Mesodermal cell (in vitro differentiated cells): ENCODE data around the gene ITPRIP.

Source experiments
- H3K27ac ChIP-seq: 2 replicates; pipeline ENCODE4 v1.7.0; 2013; ENCODE audit warnings: mild to moderate bottlenecking, low read depth, low read length, moderate library complexity; ENCODE audit not compliant: severe bottlenecking
- H3K36me3 ChIP-seq: 2 replicates; pipeline ENCODE4 v1.7.1; 2013; ENCODE audit warnings: mild to moderate bottlenecking, low read length, moderate library complexity; ENCODE audit not compliant: control insufficient read depth, insufficient read depth
- H3K4me1 ChIP-seq: one replicate; pipeline ENCODE4 v1.7.1; 2013; ENCODE audit warnings: mild to moderate bottlenecking, low read length; ENCODE audit not compliant: insufficient read depth, control insufficient read depth, poor library complexity, severe bottlenecking
- H3K4me3 ChIP-seq: 2 replicates; pipeline ENCODE4 v1.7.0; 2013; ENCODE audit warnings: low read length, control low read depth, mild to moderate bottlenecking; ENCODE audit not compliant: insufficient read depth, poor library complexity, severe bottlenecking; ENCODE audit errors: extremely low read depth
- H3K9me3 ChIP-seq: 2 replicates; pipeline ENCODE4 v1.7.1; 2013; ENCODE audit warnings: mild to moderate bottlenecking, low read length, moderate library complexity; ENCODE audit not compliant: control insufficient read depth
- WGBS, 2 experiments: methylation state at CpG; one replicate each; pipeline ENCODE4 v1.1.5; 2013; ENCODE audit warnings: missing lambda C conversion rate in 2 of 2; ENCODE audit not compliant: insufficient coverage in 2 of 2; 5-methylcytosine and 5-hydroxymethylcytosine counted together

The ITPRIP gene

DNA sequence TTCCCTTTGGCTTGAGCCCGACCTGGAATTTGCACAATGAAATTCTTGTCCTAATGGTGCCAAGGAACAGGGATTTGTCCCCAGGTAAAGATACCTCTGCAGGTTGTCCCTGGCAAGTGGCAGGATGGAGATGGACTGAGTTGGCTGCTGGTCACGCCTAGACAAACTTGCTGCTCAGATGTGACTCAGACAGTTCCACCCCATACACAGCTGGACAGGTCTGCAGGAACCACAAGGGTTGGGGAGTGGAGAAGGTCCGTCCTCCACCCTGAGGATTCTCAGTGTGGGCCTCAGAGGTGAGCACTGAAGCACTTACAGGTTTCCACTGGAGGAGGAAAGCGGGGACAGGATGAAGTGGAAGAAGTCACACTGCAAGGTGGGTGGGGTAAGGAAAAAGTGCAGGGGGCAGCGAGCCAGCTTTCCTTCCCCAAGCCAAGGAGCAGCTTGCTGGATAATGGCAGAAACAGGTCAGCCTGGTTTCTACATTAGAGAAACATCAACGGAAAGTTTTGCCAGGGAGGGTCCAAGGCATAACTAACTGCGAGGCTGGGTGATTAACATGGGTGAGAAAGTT lies 20.5 kb downstream of the ITPRIP start:
- Histone ChIP-seq H3K36me3 (peaks cover 76% of the 10 kb centered on the region), H3K4me1 (peaks cover 32% of the 10 kb centered on the region), H3K4me3 (no peak overlapping the region), H3K27ac (no peak overlapping the region), H3K9me3 (no peaks in the 10 kb centered on the region)
- WGBS, 2 experiments: 85 to 90% methylated on average over 6 of the region's 7 CpGs

- Histone ChIP-seq H3K4me1 (peaks cover 30% of the 10 kb centered on the region), H3K36me3 (peaks cover 80% of the 10 kb centered on the region), H3K9me3 (no peaks in the 10 kb centered on the region), H3K4me3 (no peak overlapping the region), H3K27ac (no peak overlapping the region)
- WGBS, 2 experiments: 41 to 49% methylated on average over 4 to 5 of the region's 6 CpGs
These were observed 21.0 kb downstream of the ITPRIP start for GRCh38 chr10:104317269-104317710.

DNA sequence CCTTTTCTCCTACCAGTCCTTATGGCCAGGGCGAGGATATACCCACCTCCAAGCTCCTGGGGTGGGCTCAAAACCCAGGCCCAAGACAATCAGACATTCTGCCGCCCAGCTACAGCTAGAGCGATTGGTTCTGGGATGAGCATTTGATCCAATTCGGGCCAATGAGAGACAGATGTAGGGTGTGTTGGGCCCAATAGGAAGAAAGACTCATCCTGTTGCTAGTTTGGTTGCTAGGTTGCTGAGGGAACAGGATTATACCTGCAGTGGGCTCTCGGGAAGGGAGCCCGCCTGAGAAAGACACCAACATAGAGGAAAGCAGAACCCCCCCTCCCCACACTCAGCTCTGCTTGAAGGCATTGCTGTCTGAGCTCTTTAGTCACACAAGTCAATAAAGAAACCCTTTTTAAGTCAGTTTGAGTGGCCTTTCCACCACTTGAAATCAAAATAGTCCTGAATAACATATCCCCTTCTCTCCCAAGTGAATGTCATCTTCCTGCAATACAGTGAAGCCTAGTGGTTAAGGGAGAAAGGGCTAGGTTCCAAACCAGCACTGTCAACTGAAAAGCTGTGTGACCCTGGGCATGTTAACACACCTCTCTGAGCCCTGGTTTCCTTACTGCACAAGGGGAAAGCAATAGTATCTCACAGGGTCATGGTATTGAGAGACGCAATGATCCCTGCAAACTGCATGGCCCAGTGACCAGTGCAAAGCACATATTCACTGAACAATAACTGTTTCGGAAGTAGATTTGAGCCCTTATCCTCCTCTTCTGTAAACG lies 21.8 kb downstream of the ITPRIP start:
- Histone ChIP-seq H3K36me3 (peaks cover 80% of the 10 kb centered on the region), H3K4me1 (peaks cover 24% of the 10 kb centered on the region), H3K4me3 (no peak overlapping the region), H3K9me3 (no peaks in the 10 kb centered on the region), H3K27ac (no peak overlapping the region)
- 96 to 97% methylated on average over 7 to 8 of the region's 9 CpGs for WGBS, 2 experiments

DNA sequence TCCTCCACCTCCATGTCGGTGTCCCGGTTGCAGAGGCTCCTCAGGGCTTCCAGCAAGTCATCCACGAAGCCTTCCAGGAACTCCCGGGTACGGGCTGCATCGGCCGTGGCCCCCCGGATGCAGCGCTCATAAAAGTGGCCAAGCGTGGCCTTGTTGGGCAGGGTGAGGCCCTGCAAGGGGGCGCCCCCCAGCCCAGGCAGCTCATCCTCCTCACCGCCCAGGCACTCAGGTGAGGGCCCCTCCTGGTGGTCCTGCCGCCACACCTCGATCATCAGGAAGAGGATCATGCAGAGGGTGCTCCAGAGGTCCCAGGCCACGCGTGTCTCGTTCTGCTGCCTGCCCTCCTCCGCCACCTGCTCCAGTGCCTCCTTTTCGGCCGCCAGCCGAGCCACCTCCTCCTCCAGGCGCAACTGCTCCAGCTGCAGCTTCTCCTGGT lies 22.8 kb downstream of the ITPRIP start:
- Histone ChIP-seq H3K4me1 (peaks cover 19% of the 10 kb centered on the region), H3K9me3 (no peaks in the 10 kb centered on the region), H3K4me3 (no peak overlapping the region), H3K27ac (no peak overlapping the region), H3K36me3 (peaks cover 81% of the 10 kb centered on the region)
- 96 to 97% methylated on average over 15 to 22 of the region's 22 CpGs for WGBS, 2 experiments

GRCh38 chr10:104314591-104315485 lies 23.4 kb downstream of the ITPRIP start:
- no peaks in the 10 kb centered on the region for H3K9me3 ChIP-seq
- H3K27ac ChIP-seq: no peak overlapping the region
- peaks cover 15% of the 10 kb centered on the region for H3K4me1 ChIP-seq
- H3K36me3 ChIP-seq: peaks cover 85% of the 10 kb centered on the region
- no peak overlapping the region for H3K4me3 ChIP-seq
- 94 to 96% methylated on average over 39 to 40 of the region's 43 CpGs for whole genome bisulfite sequencing, 2 experiments

GRCh38 chr10:104311184-104311720 lies 27.0 kb downstream of the ITPRIP start:
- H3K27ac ChIP-seq: no peak overlapping the region

DNA sequence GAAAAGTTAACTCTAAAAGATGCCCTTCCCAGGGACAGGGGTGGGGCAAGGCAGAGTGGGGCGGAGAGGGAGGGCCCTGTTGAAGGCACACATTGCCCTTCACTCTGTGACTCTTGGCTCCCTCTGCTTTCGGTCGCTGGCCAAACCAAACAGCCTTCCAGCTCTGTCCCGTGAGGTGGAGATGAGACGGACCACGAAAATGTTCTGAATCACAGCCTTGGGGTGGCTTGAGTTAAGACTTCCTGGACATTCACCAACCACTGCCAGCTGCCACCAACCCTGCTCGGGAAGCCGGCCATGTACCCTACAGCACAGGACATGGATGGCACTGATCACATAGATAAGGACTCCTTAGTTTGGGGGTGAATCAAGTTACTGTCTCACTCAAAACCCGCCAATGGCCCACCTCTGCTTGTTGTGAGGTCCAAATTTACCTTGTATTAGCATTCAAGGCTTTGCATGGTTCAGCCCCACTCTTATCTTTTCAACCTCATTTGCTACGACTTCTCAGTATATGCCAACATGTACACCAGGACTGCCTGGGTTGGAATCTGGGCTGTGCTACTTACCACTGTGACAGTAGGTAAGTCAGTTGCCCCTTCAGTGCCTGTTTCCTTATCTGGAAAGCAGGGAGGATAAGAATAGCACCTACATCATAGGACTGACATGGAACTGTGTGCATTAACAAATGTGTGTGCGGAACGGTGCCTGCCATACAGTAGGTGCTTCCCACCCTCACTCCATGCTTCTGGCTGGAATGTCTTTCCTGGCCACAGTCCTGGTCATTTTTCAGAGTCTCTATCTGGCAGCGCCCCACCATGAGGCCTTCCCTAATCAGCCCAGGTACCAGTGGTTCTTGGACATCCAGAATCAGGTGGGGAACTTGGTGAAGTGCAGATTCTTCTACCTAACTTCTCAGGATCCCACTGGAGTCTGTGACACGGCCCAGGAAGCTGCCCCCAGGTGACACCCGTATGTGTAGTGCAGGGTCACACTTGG lies 28.0 kb downstream of the ITPRIP start:
- Histone ChIP-seq H3K27ac (no peak overlapping the region), H3K36me3 (peaks cover 65% of the 10 kb centered on the region), H3K4me3 (no peak overlapping the region), H3K4me1 (peaks cover 6% of the 10 kb centered on the region), H3K9me3 (no peaks in the 10 kb centered on the region)
- 95 to 98% methylated on average over 12 to 13 of the region's 15 CpGs for WGBS, 2 experiments

More at GRCh38 chr10:104311184-104311720, 27.0 kb downstream of the ITPRIP start:
- H3K4me1 ChIP-seq: peaks cover 6% of the 10 kb centered on the region
- 88 to 92% methylated on average over 4 to 5 of the region's 5 CpGs for WGBS, 2 experiments
- H3K36me3 ChIP-seq: peaks cover 75% of the 10 kb centered on the region
- no peak overlapping the region for H3K4me3 ChIP-seq
- no peaks in the 10 kb centered on the region for H3K9me3 ChIP-seq

DNA sequence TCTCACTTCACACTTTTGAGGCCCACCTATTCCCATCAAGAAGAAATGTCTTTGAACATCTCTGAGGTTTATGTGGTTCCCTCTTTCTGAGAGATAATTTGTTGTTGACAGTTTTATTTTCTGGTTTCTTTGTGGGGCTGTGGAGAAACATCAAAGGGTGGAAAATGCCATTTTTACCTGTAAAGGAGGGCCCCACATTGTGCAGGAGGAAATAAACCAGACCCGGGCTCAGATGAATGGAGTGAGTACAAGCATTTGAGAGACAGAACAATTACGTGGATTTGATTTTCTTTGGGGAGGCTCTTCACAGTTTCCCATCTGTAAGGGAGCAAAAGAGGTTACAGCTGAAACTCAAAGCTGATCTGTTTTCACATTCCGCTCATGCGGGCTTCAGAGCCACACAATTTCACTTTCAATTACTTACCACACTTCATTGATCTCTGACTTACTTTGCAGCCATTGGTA lies 29.8 kb downstream of the ITPRIP start:
- WGBS, 2 experiments: 93 to 94% methylated on average over 4 of the region's 4 CpGs
- Histone ChIP-seq H3K4me3 (no peak overlapping the region), H3K4me1 (peaks cover 6% of the 10 kb centered on the region), H3K9me3 (peaks cover 10% of the 10 kb centered on the region), H3K27ac (no peak overlapping the region), H3K36me3 (peaks cover 48% of the 10 kb centered on the region)

GRCh38 chr10:104307576-104308438 lies 30.5 kb downstream of the ITPRIP start:
- Histone ChIP-seq H3K4me3 (no peak overlapping the region), H3K4me1 (peaks cover 6% of the 10 kb centered on the region), H3K36me3 (peaks cover 42% of the 10 kb centered on the region), H3K27ac (no peak overlapping the region), H3K9me3 (peaks cover 10% of the 10 kb centered on the region)
- WGBS, 2 experiments: 77 to 92% methylated on average over 4 of the region's 10 CpGs
